ENCODE measurements around the gene PACRG. TPM values are rescaled to one million over a fixed set of nuclear protein-coding genes. Genes with fewer than 3 reads are reported as not detected.

The PACRG gene
- total RNA-seq, 1 donor from 2014 or later, result 4.3 TPM

- no peak for DNase-seq (ENCODE audit: low spot score)
- ATAC-seq, result peak; percentile 58
- intact Hi-C loops (cut with DNase I), result no loop called here
Measured at GRCh38 chr6:163338671-163339405, 611.1 kb downstream of the PACRG start.

DNA sequence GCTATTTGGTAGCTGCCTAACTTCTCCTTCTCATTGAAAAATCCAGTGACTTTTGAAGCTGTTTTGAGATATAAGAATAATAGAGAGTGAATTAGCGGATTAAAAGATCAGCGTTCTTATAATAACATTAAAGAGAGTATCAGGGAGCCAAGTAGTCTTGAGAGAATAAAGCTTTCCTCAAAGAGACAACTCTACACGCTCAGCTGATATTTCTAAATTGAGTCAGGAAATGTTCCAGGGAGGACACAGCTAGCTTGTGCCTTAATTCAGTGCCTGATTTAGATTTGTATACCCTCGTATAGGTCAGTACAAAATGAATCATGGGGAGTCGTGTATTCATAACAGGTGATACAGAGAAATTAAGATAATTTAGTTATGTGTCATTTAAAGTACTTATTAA, 611.7 kb downstream of the PACRG start:
- intact Hi-C loops (cut with DNase I), result no loop called here
- ATAC-seq (no peak), DNase-seq (ENCODE audit: low spot score) (no peak)

DNA sequence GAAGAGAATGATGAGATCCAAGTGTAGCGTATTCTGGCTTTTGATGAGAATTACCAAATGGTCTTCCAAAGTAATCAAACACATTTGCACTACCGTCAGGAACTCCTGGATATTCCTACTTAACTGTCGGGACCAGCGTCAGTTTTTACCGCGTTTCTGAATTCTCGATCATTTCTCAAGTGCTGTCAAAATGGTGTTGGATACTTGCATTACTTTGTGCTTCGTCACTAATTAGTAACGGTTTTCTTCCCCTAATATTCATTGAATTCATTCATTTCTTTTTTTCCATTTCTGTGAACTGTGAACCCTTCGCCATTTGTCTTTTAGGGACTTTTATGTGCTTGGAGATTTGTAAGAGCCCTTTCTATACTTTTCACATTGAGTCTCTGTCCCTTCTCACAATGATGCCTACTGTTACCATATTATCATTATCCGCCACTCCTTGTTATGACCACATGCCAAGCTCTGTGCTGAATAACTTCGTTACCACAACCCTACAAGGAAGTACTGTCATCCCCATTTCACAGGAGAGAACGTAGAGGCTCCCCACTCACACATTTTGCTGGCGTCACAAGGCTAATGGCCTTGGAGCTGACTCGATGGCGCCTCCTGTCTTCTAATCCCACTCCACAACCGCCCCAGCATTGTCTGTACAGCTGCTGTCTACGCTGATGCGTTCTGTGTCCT, 612.6 kb downstream of the PACRG start:
- DNase-seq (ENCODE audit: low spot score), result no peak
- intact Hi-C loops (cut with DNase I), result no loop called here
- ATAC-seq, result no peak

DNA sequence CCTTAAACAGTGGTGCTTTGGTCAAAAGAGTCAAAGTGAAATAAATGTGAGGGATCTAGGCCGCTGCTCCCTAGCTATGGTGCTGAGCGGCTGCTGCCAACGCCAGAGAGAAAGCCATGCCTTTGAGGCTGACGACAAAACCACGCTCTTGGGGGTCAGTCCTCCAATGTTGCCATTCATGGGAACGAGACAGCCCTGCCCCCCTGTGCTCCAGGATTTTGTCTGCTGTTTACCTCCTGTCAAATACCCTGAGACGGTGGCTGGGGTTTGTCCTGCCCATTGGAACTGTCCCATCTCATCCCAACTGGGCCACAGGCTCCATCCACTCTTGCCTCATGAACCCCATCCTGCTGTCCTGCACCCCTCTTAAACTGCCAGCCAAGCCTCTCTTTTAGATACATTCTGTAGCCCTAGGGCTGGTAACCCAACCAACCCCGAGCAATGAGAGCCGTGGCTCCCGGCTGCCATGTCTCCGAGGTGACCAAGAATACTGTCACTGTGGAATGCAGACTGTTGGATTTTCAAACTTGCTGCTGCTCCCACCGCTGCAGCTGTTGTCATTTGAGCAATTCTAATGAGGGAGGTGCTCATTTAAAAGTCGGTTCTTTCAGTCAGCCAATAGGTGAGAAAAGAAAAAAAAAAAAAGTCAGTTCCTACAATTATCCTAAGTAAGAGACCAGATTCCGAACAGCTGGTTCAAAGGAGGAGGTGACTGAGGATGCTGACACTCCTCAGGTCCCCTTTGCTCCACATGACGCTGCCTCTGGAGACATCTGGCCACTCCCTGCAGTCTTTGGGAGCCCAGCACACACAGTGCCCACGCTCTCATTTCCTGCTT, 613.7 kb downstream of the PACRG start:
- no peak for DNase-seq (ENCODE audit: low spot score)
- ATAC-seq, result no peak
- intact Hi-C loops (cut with DNase I), result no loop called here

DNA sequence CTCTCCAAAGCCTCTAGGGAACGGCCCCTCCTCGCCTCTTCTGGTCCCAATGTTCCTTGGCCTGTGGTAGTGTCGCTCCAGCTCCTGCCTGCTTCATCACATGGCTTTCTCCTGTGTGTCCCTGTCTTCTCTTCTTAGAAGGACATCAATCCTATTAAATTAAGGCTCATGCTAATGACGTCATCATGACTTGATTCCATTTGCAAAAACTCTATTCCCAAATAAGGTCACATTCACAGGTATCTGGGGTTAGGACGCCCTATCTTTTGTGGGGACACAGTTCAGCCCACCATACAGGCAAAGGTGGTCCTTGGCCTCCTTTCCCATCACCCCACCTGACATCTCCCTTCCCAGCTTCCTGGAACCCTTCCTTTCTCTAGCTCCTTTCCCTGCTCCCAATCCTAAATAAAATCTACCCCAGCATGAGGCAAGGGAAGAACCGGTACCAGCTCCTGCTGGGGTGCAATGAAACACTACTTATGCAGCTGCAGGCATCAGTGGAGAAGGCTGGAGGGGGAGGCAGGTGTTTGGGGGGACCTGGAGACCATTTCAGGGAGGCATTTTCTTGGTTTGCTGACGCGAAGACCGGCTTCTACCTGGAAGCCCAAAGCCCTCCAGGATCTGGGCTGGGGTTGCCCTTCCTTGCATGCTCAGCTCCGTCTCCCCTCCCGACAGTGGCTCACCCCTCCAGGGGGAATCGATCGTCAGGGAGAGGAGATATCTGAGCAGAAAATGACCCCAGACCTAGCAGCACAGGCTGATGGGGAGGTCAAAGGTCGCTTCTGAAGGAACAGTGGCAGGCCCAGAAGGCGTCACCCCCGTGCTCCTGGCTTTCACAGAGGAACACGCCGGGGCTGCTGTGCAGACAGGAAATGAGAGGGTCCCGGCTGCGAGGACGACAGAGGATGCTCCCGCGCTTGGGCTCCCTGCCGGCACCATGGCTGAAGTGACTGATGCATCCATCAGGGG, 615.1 kb downstream of the PACRG start:
- ATAC-seq (no peak), DNase-seq (ENCODE audit: low spot score) (no peak)
- intact Hi-C loops (cut with DNase I), result no loop called here

- ATAC-seq (no peak), DNase-seq (ENCODE audit: low spot score) (no peak)
- intact Hi-C loops (cut with DNase I), result no loop called here
Measured at GRCh38 chr6:163343609-163344008, 615.8 kb downstream of the PACRG start.

DNA sequence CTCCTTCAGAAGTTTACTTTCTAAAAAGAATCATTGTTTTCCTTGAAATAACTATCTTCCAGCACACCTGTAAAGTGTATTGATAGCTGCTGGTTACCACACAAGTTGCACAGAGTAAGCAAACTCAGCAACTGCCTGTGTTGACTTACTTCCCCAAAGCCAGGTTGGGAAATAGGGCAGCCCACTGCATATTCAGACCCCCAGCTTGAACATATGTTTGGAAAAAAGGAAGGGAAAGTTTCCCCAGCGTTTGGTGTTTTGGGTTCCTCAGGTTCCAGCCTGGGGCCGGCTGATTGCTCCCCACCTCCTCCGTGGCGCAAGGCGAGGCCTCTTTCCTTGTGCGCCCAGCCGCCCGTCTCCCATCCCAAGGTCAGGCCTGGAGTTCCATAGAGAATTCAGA, 616.6 kb downstream of the PACRG start:
- DNase-seq (ENCODE audit: low spot score) (no peak), ATAC-seq (no peak)
- intact Hi-C loops (cut with DNase I), result no loop called here

DNA sequence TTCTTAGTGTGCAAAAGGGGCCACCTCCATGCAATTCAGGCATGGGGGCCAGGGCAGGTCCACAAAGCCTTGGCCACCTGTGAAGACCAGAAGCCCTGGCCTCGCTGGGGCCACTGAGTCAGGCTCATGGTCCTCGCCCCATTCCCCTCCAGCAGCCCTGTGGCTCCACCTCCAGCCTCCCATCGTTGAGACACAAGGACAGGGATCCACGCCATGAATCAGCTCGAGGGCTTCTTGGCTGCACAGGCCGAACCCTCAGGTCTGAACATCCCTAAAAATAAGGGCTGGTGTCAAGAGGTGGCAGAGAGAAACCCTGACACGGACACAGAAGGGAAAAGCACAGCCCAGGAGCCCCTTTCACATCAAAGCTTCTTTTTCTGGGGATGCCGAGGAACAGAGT, 618.2 kb downstream of the PACRG start:
- ATAC-seq, result no peak

DNA sequence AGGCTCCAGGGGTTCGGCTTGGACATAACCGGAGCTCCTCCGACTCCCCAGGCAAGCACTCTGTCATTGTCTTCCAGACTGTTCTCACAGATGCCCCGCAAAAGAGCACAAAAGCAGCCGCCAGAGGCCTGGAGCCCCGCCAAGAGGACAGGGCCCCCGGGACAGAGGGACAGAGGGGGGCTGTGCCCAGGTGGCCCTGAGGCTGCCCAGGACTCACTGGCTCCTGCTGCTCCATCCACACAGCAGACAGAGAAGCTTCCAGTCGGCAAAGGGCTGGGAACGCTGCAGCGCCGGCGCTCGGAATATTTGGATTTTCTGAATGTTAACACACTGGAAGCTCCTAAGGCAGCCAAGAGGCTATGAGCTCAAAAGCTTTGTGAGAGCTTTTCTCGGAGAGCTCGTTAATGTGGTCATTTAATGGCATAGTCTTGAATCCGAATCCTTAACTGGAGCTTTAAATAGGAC, 618.8 kb downstream of the PACRG start:
- ATAC-seq (no peak), DNase-seq (ENCODE audit: low spot score) (no peak)
- intact Hi-C loops (cut with DNase I), result no loop called here

More for the DNA sequence above, 618.2 kb downstream of the PACRG start:
- intact Hi-C loops (cut with DNase I), result no loop called here
- DNase-seq (ENCODE audit: low spot score), result no peak

GRCh38 chr6:163347021-163347446, 619.3 kb downstream of the PACRG start:
- DNase-seq (ENCODE audit: low spot score) (no peak), ATAC-seq (no peak)
- intact Hi-C loops (cut with DNase I), result no loop called here

DNA sequence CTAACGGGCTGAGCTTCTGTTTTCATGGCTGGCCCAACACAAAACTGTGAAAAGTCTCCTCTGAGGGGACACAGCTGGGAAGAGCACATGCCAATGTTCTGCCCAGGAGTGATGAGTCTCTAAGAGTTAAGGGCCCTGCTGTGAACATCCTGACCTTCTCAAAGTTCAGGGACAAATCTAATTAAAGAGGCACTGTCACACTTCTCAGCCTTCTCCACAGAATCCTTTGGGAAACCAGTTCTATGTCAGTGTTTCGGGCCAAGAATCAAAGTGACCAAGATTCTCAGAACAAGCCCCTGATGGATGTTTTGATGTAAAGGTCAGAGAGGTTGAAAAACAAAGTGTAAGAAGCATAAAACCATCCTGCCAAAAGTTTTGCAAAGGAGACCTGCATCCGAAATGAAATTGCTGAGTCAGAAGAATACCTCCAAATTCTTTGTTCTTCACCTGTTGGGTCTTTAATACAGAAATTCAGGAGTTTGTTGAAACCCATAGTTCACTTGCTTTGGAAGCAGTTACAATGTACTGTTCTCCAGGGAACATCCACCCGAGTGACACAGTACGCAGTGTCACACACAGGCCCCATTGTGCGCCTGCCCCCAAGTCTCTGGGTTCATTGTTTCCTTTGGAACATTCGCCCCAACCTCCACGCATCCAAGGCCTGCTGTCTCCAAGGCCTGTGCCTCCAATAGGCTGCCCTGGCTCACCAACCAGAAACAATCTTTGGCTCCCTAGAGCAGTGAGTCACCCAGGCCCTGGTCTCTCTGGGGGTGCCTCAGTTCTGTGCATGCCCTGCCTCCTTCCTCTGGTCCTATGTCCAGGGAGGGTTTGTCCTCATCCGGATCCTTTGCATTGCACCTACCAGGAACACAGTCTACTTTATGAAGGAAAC, 621.3 kb downstream of the PACRG start:
- intact Hi-C loops (cut with DNase I), result no loop called here
- peak; percentile 74 for DNase-seq (ENCODE audit: low spot score)
- peak; percentile 79 for ATAC-seq

DNA sequence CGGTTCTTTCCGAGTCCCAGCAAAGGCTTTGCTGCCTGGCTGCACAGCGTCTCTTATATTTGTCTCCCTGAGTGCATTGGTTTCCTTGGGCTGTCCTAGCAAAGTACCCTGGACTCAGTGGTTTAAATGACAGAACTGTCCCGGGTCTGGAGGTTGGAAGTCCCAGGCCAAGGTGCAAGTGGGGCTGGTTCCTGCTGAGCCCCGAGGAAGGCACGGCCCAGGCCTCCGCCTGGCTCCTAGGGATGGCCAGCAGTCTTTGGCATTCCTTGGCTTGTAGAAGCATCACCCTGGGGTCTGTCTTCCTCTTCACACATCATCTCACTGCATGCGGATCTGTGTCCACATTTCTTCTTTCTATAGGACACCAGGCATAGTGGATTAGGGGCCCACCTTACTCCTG, 621.9 kb downstream of the PACRG start:
- intact Hi-C loops (cut with DNase I), result no loop called here
- no peak for DNase-seq (ENCODE audit: low spot score)
- peak; percentile 2 for ATAC-seq

DNA sequence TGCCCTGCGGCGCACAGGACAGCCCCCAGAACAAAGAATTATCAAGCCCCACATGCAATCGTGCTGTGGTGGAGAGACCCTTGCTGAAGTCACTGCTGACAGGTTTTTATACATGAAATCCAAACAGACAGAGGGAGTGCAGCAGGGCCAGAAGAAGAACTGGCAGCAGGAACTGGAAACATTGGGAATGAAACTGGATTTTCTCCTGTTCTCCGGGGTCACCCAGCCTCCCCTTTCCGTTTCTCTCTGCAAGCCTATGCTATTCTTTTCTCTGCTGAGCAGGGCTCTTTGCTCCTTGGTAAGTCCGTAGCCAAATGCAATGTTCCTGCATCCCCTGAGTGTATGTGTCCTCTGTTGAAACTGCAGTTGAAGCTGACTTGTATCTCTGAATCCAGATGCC, 623.2 kb downstream of the PACRG start:
- DNase-seq (ENCODE audit: low spot score) (no peak), ATAC-seq (no peak)
- intact Hi-C loops (cut with DNase I), result no loop called here

GRCh38 chr6:163352011-163352685, 624.4 kb downstream of the PACRG start:
- intact Hi-C loops (cut with DNase I), result no loop called here
- peak; percentile 10 for ATAC-seq
- no peak for DNase-seq (ENCODE audit: low spot score)

GRCh38 chr6:163352966-163353365, 625.2 kb downstream of the PACRG start:
- ATAC-seq, result no peak
- intact Hi-C loops (cut with DNase I), result no loop called here
- DNase-seq (ENCODE audit: low spot score), result no peak

- intact Hi-C loops (cut with DNase I), result no loop called here
- ATAC-seq, result no peak
Measured at GRCh38 chr6:163354085-163354484, 626.3 kb downstream of the PACRG start.

GRCh38 chr6:163354761-163355425, 627.1 kb downstream of the PACRG start:
- ATAC-seq (peak; percentile 67), DNase-seq (ENCODE audit: low spot score) (peak; percentile 83)
- intact Hi-C loops (cut with DNase I), result no loop called here

More at GRCh38 chr6:163354085-163354484, 626.3 kb downstream of the PACRG start:
- DNase-seq (ENCODE audit: low spot score), result no peak
